Stimulated activated CD8-positive, alpha-beta memory T cell treated with anti-CD3 and anti-CD28 coated beads, Interleukin-12 subunit alpha, Interleukin-12 subunit beta, amount 100 ng/mL, for 24 hours (primary cell): ENCODE results near the gene DRC7.
"Not testable (repeated sequence)": the region's sequence is repeated elsewhere in the genome, so short reads cannot be mapped to it uniquely, and the experiment has no call there.

Source experiments
- DNase-seq: peaks from one replicate; pipeline ENCODE4 v3.0.0-alpha.2; 2020; ENCODE audit errors: extremely low read depth

DRC7 gene

GRCh38 chr16:57762365-57763040, 67.9 kb downstream of the DRC7 start:
- DNase-seq = no peak

DNA sequence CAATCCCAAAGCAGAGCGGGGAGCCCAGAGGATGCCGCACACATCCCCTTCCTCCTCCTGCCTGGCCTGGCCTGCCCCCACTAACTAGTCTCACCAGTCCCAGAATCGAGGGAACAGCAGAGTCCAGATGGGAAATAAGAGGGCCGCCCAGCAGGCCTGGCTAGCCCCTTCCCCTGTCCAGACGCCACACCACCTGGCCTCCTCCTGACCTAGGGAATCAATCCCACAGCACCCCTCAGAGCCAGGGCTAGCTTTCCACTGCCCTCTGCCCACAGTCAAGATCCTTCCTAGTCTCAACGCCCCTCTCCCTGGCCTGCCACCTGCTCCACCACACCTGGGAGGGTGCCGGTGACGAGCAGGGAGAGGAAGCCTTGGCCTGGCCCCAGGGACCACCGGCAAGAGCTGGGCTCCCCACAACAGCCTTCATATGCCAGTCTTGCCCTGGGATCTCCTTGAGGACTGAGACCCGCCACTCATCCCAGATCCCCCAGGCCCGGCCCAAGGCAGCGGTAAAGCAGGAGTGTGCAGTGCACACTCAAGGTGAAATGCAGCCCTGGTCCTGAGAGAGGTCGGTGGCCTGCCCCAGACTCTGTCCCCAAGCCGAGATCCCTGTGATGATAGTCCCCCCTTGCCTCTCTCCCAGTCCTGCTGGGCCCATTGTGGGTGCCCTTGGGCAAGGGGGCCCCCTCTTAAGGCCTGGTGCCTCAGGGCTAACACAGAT, 68.8 kb downstream of the DRC7 start:
- no peak for DNase-seq

- no peak for DNase-seq
Observed at GRCh38 chr16:57764006-57764340, 69.4 kb downstream of the DRC7 start.

- DNase-seq = no peak
Observed at GRCh38 chr16:57764341-57765159, 69.9 kb downstream of the DRC7 start.

- no peak for DNase-seq
Observed at GRCh38 chr16:57765160-57765728, 70.6 kb downstream of the DRC7 start.

- DNase-seq = no peak
Observed at GRCh38 chr16:57766714-57767348, 72.2 kb downstream of the DRC7 start.

GRCh38 chr16:57769541-57770145, 75.0 kb downstream of the DRC7 start:
- DNase-seq = no peak

- no peak for DNase-seq
Observed at GRCh38 chr16:57770361-57770760, 75.8 kb downstream of the DRC7 start.

- no peak for DNase-seq
Observed at GRCh38 chr16:57771141-57771785, 76.7 kb downstream of the DRC7 start.

- no peak for DNase-seq
Observed at GRCh38 chr16:57773019-57773418, 78.4 kb downstream of the DRC7 start.

DNA sequence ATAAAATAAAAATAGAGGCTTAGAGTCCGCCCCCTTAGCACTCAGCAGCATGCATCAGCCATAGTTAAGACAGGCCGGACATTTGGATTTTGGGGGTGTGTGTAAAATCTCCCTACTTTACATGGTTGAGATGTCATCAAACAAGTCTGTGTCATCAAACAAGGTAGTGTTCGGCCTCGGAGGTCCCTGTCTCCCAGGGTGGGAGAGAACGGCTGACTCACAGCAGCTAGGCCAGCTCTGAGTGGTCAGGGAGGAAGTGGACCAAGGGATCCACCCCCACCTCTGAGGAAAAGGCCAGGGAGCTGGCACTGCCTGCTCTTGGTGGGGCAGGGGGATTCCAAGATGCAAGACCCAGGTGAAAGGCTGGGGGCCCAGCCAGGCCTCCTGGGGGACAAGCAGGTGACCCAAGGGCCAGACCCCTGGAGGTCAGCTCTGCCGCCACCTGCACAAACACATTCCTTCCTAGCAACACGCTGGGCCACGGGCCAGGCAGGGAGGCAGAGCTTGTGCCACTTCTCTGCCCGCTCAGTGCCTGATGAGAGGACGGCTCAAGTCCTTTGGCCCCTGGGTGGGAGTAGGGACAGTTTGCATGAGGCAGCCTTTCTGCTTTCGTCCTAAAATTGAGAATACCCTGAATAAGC, 79.2 kb downstream of the DRC7 start:
- no peak for DNase-seq

GRCh38 chr16:57774705-57775285, 80.2 kb downstream of the DRC7 start:
- DNase-seq = no peak

DNA sequence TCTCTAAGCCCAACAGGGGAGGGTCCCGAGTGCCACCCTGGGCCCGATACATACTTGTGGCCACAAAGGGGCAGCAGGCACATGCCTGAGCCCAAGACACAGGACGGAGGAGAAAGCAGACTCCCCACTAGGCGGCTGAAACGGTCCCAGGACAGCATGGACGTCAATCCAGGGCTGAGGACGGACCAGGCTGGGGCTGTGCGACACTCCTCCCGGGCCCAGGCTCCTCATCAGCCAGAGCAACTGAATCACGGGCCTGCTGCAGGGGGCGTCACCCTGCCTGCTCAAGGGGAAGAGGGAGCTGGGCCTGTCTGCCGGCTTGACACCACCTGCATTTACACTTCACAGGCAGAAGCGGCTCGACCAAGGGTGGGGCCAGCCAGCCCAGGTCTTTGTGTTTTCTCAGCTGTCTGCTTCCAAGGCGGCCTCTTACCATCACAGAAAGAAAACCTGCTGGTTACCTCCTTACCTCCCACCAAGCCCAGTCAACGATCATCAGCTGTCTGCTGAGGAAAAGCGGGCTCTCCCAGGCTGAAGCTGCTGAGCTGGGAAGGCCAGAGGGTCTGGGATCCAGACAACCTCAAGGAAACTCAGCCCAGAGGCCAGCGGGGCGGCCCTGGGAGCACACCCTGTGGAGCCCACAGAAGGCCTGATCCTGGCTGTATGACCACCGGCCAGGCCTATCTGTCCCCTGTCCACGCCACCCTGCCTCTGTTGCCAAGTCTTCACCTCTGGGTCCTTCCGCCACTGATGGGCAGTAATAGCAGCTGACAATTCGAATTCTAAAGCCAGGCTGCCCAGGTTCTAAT, 81.3 kb downstream of the DRC7 start:
- DNase-seq = no peak

DNA sequence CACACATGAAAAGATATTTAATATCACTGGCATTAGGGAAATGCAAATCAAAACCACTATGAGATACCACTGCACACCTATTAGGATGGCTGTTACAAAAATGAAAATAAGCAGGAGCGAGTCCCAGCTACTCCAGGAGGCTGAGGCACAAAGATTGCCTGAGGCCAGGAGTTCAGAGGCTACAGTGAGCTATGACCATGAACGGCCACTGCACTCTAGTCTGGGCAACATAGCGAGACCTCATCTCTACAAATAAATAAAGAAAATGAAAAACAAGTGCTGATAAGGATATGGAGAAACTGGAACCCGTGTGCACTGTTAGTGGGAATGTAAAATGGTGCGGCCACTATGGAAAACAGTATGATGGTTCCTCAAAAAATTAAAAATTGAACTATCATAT, 84.1 kb downstream of the DRC7 start:
- DNase-seq = no peak

GRCh38 chr16:57779836-57780235, 85.2 kb downstream of the DRC7 start:
- not testable (repeated sequence) for DNase-seq

DNA sequence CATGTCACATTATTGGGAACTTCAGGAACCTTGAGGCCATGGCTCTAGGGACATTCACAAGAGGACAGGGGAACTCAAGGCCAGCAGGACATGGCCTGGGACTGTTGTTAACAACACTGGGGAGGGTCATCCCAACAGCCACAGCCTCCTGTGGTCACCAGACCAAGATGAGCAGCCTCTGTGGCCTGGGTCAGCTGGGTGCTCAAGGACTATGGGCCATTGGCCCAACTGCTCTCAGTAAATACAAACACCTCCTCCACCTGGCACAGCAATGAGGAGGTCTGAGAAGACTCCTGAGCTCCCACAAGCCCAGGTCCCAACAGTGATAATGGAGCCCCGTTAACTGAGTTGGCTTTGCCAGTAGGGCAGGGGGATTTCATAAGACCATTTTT, 86.7 kb downstream of the DRC7 start:
- no peak for DNase-seq
